Hepatocyte (in vitro differentiated cells): ENCODE results near the gene OSBPL6. TPM values are rescaled to one million over a fixed set of nuclear protein-coding genes. Genes with fewer than 3 reads are reported as not detected.

Experiments
- DNase-seq: peaks from one replicate; pipeline ENCODE4 v3.0.0-alpha.2; 2016; ENCODE audit warnings: low spot score
- H2AFZ ChIP-seq: fragments of 200-600 bp; sonication (generic); 2 replicates; pipeline ENCODE4 v1.6.0; 2016; ENCODE audit warnings: antibody characterized with exemption, mild to moderate bottlenecking
- H3K27ac ChIP-seq: fragments of 200-600 bp; sonication (generic); 2 replicates; pipeline ENCODE4 v1.5.1; 2016; ENCODE audit warnings: mild to moderate bottlenecking
- H3K27me3 ChIP-seq: fragments of 200-600 bp; sonication (generic); 2 replicates; pipeline ENCODE4 v1.6.1; 2016
- H3K36me3 ChIP-seq: fragments of 200-600 bp; sonication (generic); replicated peaks from 2 replicates; pipeline ENCODE4 v1.5.1; 2016; ENCODE audit warnings: low read depth; ENCODE audit not compliant: insufficient read depth
- H3K4me1 ChIP-seq: fragments of 200-600 bp; sonication (generic); 2 replicates; pipeline ENCODE4 v1.5.1; 2016; ENCODE audit warnings: mild to moderate bottlenecking, moderate library complexity; ENCODE audit not compliant: insufficient read depth
- H3K4me2 ChIP-seq: fragments of 200-600 bp; sonication (generic); 2 replicates; pipeline ENCODE4 v1.6.0; 2016
- H3K4me3 ChIP-seq: fragments of 200-600 bp; sonication (generic); 2 replicates; pipeline ENCODE4 v1.5.1; 2016; ENCODE audit warnings: mild to moderate bottlenecking
- H3K79me2 ChIP-seq: fragments of 200-600 bp; sonication (generic); 2 replicates; pipeline ENCODE4 v1.6.0; 2017; ENCODE audit warnings: mild to moderate bottlenecking
- H3K9me2 ChIP-seq: fragments of 200-600 bp; sonication (generic); replicated peaks from 2 replicates; pipeline ENCODE4 v1.6.0; 2017; ENCODE audit warnings: mild to moderate bottlenecking; ENCODE audit not compliant: insufficient read depth
- H3K9me3 ChIP-seq: fragments of 200-600 bp; sonication (generic); 2 replicates; pipeline ENCODE4 v1.5.1; 2016; ENCODE audit warnings: low read depth, mild to moderate bottlenecking
- H4K20me1 ChIP-seq: fragments of 200-600 bp; sonication (generic); 2 replicates; pipeline ENCODE4 v1.6.0; 2016; ENCODE audit warnings: mild to moderate bottlenecking; ENCODE audit not compliant: insufficient read depth, poor library complexity, severe bottlenecking
- CTCF ChIP-seq: fragments of 200-600 bp; sonication (generic); IDR thresholded peaks from 2 replicates; pipeline ENCODE4 v1.5.1; 2016; ENCODE audit warnings: antibody characterized with exemption, mild to moderate bottlenecking; ENCODE audit not compliant: poor library complexity
- EZH2 ChIP-seq: fragments of 200-600 bp; sonication (generic); IDR thresholded peaks from 2 replicates; pipeline ENCODE4 v1.6.1; 2016; ENCODE audit warnings: antibody characterized with exemption, mild to moderate bottlenecking, borderline replicate concordance
- EZH2phosphoT487 ChIP-seq: fragments of 200-600 bp; sonication (generic); IDR thresholded peaks from one replicate; pipeline ENCODE4 v1.6.1; 2018; ENCODE audit warnings: antibody characterized with exemption, mild to moderate bottlenecking, low read depth, moderate library complexity; ENCODE audit not compliant: unreplicated experiment, severe bottlenecking
- WGBS: methylation state at CpG from one replicate; pipeline ENCODE4 v1.1.6; 2016; ENCODE audit warnings: low lambda C conversion rate; ENCODE audit errors: missing lambda C conversion rate; 5-methylcytosine and 5-hydroxymethylcytosine counted together
- polyA plus RNA-seq: library from polyadenylated mRNA; unstranded; fragments of >200 nt; fragmentation: Nextera tagmentation; extraction: Ambion mirVana; gene quantifications from 2 replicates; pipeline ENCODE4 v1.2.1, GENCODE V29; 2016
- total RNA-seq: library from RNA; depleted of rRNA; stranded (reverse); fragments of >200 nt; gene quantifications from 2 replicates; pipeline ENCODE4 v1.2.3, GENCODE V29; 2014

Gene OSBPL6
- total and polyA plus RNA-seq, 2 experiments from 2014 or later: 2.5 to 3.0 TPM

DNA sequence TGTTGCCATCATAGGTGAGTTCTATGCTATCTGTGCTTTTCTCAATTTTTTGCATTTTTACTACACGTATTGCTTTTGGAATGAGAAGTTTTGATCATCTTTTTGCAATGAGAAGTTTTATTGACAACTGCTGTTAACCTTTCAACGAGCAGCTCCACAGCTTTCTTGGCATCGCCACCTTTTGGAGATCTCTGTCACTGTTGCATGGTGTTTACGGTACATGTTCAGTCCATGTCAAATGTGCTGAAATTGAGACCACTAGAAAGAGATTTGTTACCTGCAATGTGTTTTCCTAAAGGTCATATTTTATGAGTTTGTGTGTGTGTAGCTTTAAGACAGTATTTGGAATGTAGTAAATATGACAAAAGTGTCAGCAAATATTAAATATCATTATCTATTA, 120.8 kb downstream of the OSBPL6 start:
- H3K9me2 ChIP-seq: no peaks in the 10 kb centered on the region
- 90% methylated on average over 4 of the region's 4 CpGs for WGBS
- no peaks in the 10 kb centered on the region for H3K9me3 ChIP-seq
- H2AFZ ChIP-seq: no peak overlapping the region
- no peaks in the 10 kb centered on the region for H4K20me1 ChIP-seq
- no peak for DNase-seq
- no peaks in the 10 kb centered on the region for H3K79me2 ChIP-seq
- H3K4me1 ChIP-seq: peaks cover 5% of the 10 kb centered on the region
- no peak overlapping the region for H3K27ac ChIP-seq
- H3K36me3 ChIP-seq: no peaks in the 10 kb centered on the region
- H3K4me2 ChIP-seq: no peak overlapping the region
- TF ChIP-seq EZH2phosphoT487: no peak
- TF ChIP-seq EZH2: no peak
- no peak for TF ChIP-seq CTCF
- no peak overlapping the region for H3K4me3 ChIP-seq
- no peaks in the 10 kb centered on the region for H3K27me3 ChIP-seq

- TF ChIP-seq EZH2 (no peak), EZH2phosphoT487 (no peak), CTCF (no peak)
- Histone ChIP-seq H3K4me3 (no peak overlapping the region), H3K4me2 (no peak overlapping the region), H3K27me3 (no peaks in the 10 kb centered on the region), H3K9me2 (no peaks in the 10 kb centered on the region), H2AFZ (no peak overlapping the region), H3K4me1 (peaks cover 5% of the 10 kb centered on the region), H3K9me3 (no peaks in the 10 kb centered on the region), H3K79me2 (no peaks in the 10 kb centered on the region), H3K27ac (no peak overlapping the region), H4K20me1 (no peaks in the 10 kb centered on the region), H3K36me3 (no peaks in the 10 kb centered on the region)
- DNase-seq: no peak
- 16% methylated on average over 3 of the region's 3 CpGs for WGBS
These were observed 121.2 kb downstream of the OSBPL6 start for GRCh38 chr2:178315488-178315948.

GRCh38 chr2:178317811-178318210, 123.5 kb downstream of the OSBPL6 start:
- H3K36me3 ChIP-seq: no peaks in the 10 kb centered on the region
- H2AFZ ChIP-seq: no peak overlapping the region
- DNase-seq: no peak
- peaks cover 5% of the 10 kb centered on the region for H3K4me1 ChIP-seq
- H3K9me2 ChIP-seq: no peaks in the 10 kb centered on the region
- H3K4me2 ChIP-seq: no peak overlapping the region
- no peaks in the 10 kb centered on the region for H3K27me3 ChIP-seq
- no peak overlapping the region for H3K27ac ChIP-seq
- no peaks in the 10 kb centered on the region for H3K9me3 ChIP-seq
- no peak for TF ChIP-seq EZH2
- no peak for TF ChIP-seq EZH2phosphoT487
- no peak for TF ChIP-seq CTCF
- H3K79me2 ChIP-seq: no peaks in the 10 kb centered on the region
- H3K4me3 ChIP-seq: no peak overlapping the region
- H4K20me1 ChIP-seq: no peaks in the 10 kb centered on the region
- WGBS: 72% methylated on average over 3 of the region's 3 CpGs

GRCh38 chr2:178320011-178320585, 125.8 kb downstream of the OSBPL6 start:
- peaks cover 5% of the 10 kb centered on the region for H3K4me1 ChIP-seq
- no peaks in the 10 kb centered on the region for H3K27me3 ChIP-seq
- H2AFZ ChIP-seq: no peak overlapping the region
- DNase-seq: no peak
- H3K36me3 ChIP-seq: no peaks in the 10 kb centered on the region
- H3K79me2 ChIP-seq: no peaks in the 10 kb centered on the region
- no peaks in the 10 kb centered on the region for H4K20me1 ChIP-seq
- no peaks in the 10 kb centered on the region for H3K9me3 ChIP-seq
- TF ChIP-seq EZH2 (no peak), CTCF (no peak), EZH2phosphoT487 (no peak)
- 84% methylated on average over 4 of the region's 4 CpGs for WGBS
- no peak overlapping the region for H3K4me3 ChIP-seq
- no peak overlapping the region for H3K27ac ChIP-seq
- H3K4me2 ChIP-seq: no peak overlapping the region
- no peaks in the 10 kb centered on the region for H3K9me2 ChIP-seq
